GM19328 (cell line): ENCODE measurements around the gene DUOXA2.
A peak's percentile ranks its signal among the peaks of the same experiment; 100 is the strongest.

Experiments
- ATAC-seq: cut with Tn5 transposase; IDR thresholded peaks from one replicate; pipeline ENCODE4 v1.9.1; 2021; ENCODE audit warnings: mild to moderate bottlenecking, moderate library complexity; ENCODE audit not compliant: unreplicated experiment

The DUOXA2 gene

GRCh38 chr15:45155739-45156138 lies 41.6 kb downstream of the DUOXA2 start:
- no peak for ATAC-seq

DNA sequence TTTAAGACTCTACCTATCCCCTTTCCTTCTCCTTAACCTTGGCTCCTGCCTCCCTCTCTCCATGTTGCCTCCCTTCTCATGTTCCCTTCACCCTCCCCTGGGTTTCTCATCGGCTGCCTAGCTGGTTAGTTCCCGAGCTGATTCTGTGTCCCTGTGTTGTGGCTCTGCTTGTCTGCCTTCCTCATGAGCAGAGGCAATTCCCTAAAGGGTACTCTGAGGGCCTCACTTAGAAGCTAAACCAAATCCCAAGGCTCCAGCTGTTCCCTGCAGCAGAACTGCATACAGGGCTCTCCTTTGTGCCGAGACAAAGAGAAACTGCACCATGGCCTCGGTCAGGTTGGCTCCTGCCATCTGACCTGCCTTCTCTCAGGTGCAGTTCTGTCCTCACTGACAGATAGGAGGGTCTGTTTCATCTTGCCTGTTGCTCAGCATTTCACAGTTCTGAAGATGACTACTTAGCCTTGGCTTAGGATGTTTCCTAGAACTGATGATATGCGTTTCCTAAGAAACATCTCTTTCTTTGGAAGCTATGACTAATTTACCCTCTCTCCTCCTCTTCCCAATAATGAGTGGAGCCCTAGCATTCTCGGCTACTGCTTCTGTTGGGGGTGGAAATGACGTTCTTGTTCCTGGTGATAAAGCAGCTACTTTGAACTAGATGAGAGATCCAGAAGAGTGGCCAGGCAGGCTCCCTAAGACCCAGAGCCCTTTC lies 42.8 kb downstream of the DUOXA2 start:
- no peak for ATAC-seq

DNA sequence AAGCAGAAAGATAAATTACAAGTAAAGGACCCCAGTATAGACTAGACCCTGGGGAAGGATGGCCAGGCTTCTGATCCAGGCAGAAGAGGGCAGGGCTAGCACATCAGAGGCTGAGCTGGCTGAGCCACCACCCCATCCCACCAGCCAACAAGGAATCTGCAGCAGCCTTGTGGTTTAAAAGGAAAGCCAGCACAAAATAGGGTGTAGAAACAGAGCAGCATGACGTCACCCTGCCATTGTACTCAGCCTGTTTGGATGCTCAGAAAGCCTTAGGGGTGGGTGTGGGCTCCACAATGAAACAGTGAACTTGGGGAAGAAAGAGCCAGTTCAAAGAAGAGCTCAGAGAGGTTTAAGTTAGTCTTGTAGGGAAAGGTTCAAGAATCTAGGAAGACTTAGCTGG lies 43.8 kb downstream of the DUOXA2 start:
- ATAC-seq = no peak

GRCh38 chr15:45161666-45162065 lies 47.5 kb downstream of the DUOXA2 start:
- ATAC-seq = no peak

GRCh38 chr15:45162771-45163507 lies 48.8 kb downstream of the DUOXA2 start:
- no peak for ATAC-seq

DNA sequence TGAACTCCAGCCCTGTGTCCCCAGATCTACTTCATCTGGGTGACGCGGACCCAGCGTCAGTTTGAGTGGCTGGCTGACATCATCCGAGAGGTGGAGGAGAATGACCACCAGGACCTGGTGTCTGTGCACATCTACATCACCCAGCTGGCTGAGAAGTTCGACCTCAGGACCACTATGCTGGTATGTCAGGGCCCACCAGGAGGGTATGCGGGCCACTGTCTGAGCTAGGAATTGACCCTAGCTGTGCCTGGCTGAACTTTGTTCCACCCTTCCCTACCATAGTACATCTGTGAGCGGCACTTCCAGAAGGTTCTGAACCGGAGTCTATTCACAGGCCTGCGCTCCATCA lies 49.4 kb downstream of the DUOXA2 start:
- no peak for ATAC-seq

DNA sequence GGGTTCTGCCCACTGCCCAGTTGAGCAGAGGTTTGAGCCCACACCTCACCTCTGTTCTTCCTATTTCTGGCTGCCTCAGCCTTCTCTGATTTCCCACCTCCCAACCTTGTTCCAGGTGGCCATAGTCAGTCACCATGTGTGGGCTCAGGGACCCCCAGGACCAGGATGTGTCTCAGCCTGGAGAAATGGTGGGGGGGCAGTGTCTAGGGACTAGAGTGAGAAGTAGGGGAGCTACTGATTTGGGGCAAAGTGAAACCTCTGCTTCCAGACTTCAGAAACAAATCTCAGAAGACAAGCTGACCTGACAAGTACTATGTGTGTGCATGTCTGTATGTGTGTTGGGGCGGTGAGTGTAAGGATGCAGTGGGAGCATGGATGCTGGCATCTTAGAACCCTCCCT lies 50.8 kb downstream of the DUOXA2 start:
- ATAC-seq = no peak

- no peak for ATAC-seq
Measured at GRCh38 chr15:45165536-45165935, 51.4 kb downstream of the DUOXA2 start.

DNA sequence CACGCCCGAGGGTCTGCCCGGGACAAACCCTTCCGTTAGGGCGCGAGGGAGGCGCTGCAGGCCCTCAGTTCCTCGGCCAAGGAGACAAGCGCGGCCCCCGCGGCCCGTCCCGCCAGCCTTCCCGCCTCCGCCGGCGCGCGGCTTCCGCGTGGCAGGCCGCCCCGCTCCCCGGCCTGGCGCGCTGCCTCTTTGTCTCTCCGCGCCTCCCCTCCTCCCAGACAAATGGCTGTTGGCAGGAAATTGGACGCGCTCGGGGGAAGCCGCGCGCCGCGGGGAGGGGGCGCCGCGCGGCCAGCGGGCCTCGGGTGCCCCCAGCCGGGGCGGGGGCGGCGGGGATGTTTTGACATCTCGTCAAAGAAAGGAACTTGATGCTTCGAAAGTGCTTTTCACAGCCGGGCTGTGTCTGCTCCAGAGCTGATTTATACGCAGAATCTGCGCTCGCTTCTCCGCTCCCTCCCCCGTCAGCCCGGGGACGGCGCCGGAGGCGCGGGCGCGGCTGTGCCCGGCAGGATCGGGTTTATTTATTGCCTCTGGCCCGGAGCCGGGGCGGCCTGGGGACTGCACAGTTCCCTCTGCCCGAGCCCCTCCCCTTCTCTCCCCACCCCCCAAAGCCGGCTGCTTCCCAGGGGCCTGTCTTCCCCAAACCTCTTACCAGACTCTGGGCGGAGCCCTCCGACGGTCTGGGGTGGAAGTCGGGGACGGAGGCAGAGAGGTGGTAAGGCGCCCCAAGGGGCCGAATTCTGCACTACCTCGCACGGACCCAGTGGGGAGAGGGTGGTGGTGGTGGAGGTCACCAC lies 52.9 kb downstream of the DUOXA2 start:
- peak; percentile 92 for ATAC-seq

GRCh38 chr15:45167631-45168205 lies 53.6 kb downstream of the DUOXA2 start:
- no peak for ATAC-seq
